T-helper 17 cell (primary cell): Measurements from ENCODE around the gene NDUFB11. TPM values are rescaled to one million over a fixed set of nuclear protein-coding genes. Genes with fewer than 3 reads are reported as not detected.
"Not testable (repeated sequence)": the region's sequence is repeated elsewhere in the genome, so short reads cannot be mapped to it uniquely, and the experiment has no call there.

Experiments used
- ATAC-seq: fragments of 150-1000 bp; cut with Tn5 transposase; 2 replicates; pipeline ENCODE4 v1.10.0; 2021; ENCODE audit warnings: mild to moderate bottlenecking, moderate library complexity
- DNase-seq, 3 donors: peaks; one replicate each; pipeline versions ENCODE4 v3.0.0 to v3.0.0-alpha.2; 2020 to 2021
- H3K9me3 ChIP-seq: one replicate; pipeline ENCODE4 v1.7.0; 2013; ENCODE audit warnings: low read length, mild to moderate bottlenecking; ENCODE audit not compliant: control insufficient read depth, poor library complexity, severe bottlenecking
- H3K27ac Mint-ChIP-seq: one replicate; pipeline ENCODE4 v1.8.0; 2022; ENCODE audit warnings: mild to moderate bottlenecking, moderate library complexity, mixed read lengths
- H3K27me3 Mint-ChIP-seq: one replicate; pipeline ENCODE4 v1.8.0; 2022; ENCODE audit warnings: mixed read lengths
- H3K36me3 Mint-ChIP-seq: one replicate; pipeline ENCODE4 v1.8.0; 2022; ENCODE audit warnings: low read depth, mixed read lengths
- H3K4me1 Mint-ChIP-seq: one replicate; pipeline ENCODE4 v1.8.0; 2022; ENCODE audit warnings: mild to moderate bottlenecking, mixed read lengths
- H3K4me3 Mint-ChIP-seq: one replicate; pipeline ENCODE4 v1.8.0; 2022; ENCODE audit warnings: mild to moderate bottlenecking, moderate library complexity, mixed read lengths
- total RNA-seq, 4 donors: library from RNA in 2 of 4; stranded (reverse) in 2 of 4; gene quantifications; one replicate each; pipeline ENCODE4 v1.2.3 and lab custom pipeline; 2022 to 2026

NDUFB11 gene
- total RNA-seq, 2 donors from 2014 or later, result 55.4 to 55.6 TPM

DNA sequence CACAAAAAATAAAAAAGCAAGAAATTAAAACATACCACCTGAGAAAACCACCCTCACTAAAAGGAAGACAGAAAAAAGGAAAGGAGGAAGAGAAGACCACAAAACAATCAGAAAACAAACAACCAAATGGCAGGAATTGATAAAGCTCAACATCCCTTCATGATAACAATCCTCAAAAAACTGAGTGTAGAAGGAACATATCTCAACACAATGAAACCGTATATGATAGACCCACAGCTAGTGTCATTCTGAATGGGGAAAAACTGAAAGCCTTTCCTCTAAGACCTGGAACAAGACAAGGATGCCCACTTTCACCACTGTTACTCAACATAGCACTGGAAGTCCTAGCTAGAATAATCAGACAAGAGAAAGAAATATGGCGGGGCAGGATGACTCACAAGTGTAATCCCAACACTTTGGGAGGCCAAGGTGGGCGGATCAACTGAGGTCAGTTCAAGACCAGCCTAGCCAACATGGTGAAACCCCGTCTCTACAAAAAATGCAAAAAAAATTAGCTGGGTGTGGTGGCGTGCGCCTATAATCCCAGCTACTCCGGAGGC, 27.9 kb downstream of the NDUFB11 start:
- not testable (repeated sequence) for H3K36me3 Mint-ChIP-seq, ATAC-seq, DNase-seq, H3K4me1 Mint-ChIP-seq, H3K9me3 ChIP-seq, H3K27ac Mint-ChIP-seq, H3K4me3 Mint-ChIP-seq, H3K27me3 Mint-ChIP-seq

DNA sequence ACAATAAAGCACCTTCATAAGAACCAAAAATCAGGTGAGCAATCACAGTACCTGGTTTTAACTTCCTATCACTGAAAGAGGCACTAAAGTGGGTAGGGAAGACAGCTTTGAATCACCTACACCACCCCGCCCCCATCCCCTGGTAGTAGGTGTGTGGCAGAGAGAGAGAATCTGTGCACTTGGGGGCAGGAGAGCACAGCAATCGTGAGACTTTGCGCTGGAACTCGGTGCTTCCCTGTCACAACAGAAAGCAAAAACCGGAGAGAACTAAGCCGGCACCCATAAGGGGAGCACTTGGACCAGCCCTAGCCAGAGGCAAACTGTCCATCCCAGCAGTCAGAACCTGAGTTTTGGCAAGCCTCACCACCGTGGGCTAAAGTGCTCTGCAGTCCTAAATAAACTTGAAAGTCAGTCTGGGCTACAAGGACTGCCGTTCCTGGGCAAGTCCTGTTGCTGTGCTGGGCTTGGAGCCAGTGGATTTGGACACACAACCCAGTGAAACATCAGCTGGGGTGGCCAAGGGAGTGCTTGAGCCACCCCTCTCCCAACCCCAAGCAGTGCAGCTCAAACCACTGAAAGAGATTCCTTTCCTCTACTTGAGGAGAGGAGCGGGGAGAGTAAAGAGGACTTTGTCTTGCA, 32.1 kb downstream of the NDUFB11 start:
- Mint-ChIP-seq H3K27me3 (no peaks in the 10 kb centered on the region), H3K4me3 (no peak overlapping the region), H3K4me1 (no peaks in the 10 kb centered on the region), H3K27ac (no peak overlapping the region), H3K36me3 (no peaks in the 10 kb centered on the region)
- H3K9me3 ChIP-seq, result no peaks in the 10 kb centered on the region
- no peak for DNase-seq
- no peak for ATAC-seq

GRCh38 chrX:47110936-47111615, 33.4 kb downstream of the NDUFB11 start:
- H3K27me3 Mint-ChIP-seq, H3K4me1 Mint-ChIP-seq, DNase-seq, H3K36me3 Mint-ChIP-seq, ATAC-seq, H3K27ac Mint-ChIP-seq, H3K4me3 Mint-ChIP-seq, H3K9me3 ChIP-seq: not testable (repeated sequence)

GRCh38 chrX:47101206-47101605, 43.3 kb downstream of the NDUFB11 start:
- H3K36me3 Mint-ChIP-seq, result no peaks in the 10 kb centered on the region
- H3K4me3 Mint-ChIP-seq, result no peak overlapping the region
- no peaks in the 10 kb centered on the region for H3K9me3 ChIP-seq
- no peak for DNase-seq
- no peak overlapping the region for H3K27ac Mint-ChIP-seq
- no peak for ATAC-seq
- peaks cover 4% of the 10 kb centered on the region for H3K27me3 Mint-ChIP-seq
- no peaks in the 10 kb centered on the region for H3K4me1 Mint-ChIP-seq

- Mint-ChIP-seq H3K4me1 (no peaks in the 10 kb centered on the region), H3K36me3 (no peaks in the 10 kb centered on the region), H3K4me3 (no peak overlapping the region), H3K27ac (no peak overlapping the region), H3K27me3 (peaks cover 4% of the 10 kb centered on the region)
- DNase-seq (no peak), ATAC-seq (no peak)
- H3K9me3 ChIP-seq, result no peaks in the 10 kb centered on the region
Measured at GRCh38 chrX:47098338-47099094, 46.0 kb downstream of the NDUFB11 start.

GRCh38 chrX:47097018-47097417, 47.5 kb downstream of the NDUFB11 start:
- no peak for DNase-seq
- H3K4me3 Mint-ChIP-seq, result no peak overlapping the region
- no peaks in the 10 kb centered on the region for H3K4me1 Mint-ChIP-seq
- peaks cover 4% of the 10 kb centered on the region for H3K27me3 Mint-ChIP-seq
- no peaks in the 10 kb centered on the region for H3K36me3 Mint-ChIP-seq
- no peaks in the 10 kb centered on the region for H3K9me3 ChIP-seq
- no peak overlapping the region for H3K27ac Mint-ChIP-seq
- no peak for ATAC-seq

- Mint-ChIP-seq H3K36me3 (no peaks in the 10 kb centered on the region), H3K4me3 (no peak overlapping the region), H3K27me3 (no peaks in the 10 kb centered on the region), H3K27ac (no peak overlapping the region), H3K4me1 (peaks cover 3% of the 10 kb centered on the region)
- H3K9me3 ChIP-seq, result no peaks in the 10 kb centered on the region
- DNase-seq (no peak), ATAC-seq (no peak)
Measured at GRCh38 chrX:47093860-47094259, 50.6 kb downstream of the NDUFB11 start.

DNA sequence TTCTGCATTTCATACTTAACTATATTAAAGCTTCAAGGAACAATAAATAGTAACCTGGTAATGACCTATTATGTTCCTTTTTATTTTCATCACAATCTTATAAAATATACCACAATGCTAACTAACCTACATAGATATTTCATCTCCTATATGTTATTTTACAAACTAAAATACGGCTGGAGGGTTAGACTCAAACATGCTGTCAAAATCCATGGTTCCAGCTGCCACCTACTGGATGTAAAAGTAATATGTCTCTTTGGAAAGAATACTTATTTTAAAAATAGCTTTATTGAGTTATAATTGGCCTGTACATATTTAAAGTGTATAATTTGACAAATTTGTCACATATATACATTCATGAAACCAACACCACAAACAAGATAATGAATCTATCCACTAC, 51.3 kb downstream of the NDUFB11 start:
- Mint-ChIP-seq H3K27ac (no peak overlapping the region), H3K36me3 (no peaks in the 10 kb centered on the region), H3K4me1 (peaks cover 3% of the 10 kb centered on the region), H3K4me3 (no peak overlapping the region), H3K27me3 (no peaks in the 10 kb centered on the region)
- no peaks in the 10 kb centered on the region for H3K9me3 ChIP-seq
- DNase-seq (no peak), ATAC-seq (no peak)

Other genes starting within 250 kb of the NDUFB11 start
- under 1 TPM; 0.32 to 0.50 TPM for gene JADE3, start 232.3 kb downstream of the NDUFB11 start, total RNA-seq
- gene RGN, start 66.3 kb downstream of the NDUFB11 start, total RNA-seq, result not detected
- gene RBM10, start 519 bp upstream of the NDUFB11 start, total RNA-seq, result 10 to 100 TPM; 33.0 to 36.5 TPM
- gene UBA1, start 49.1 kb upstream of the NDUFB11 start, total RNA-seq, result 100 to 1,000 TPM; 109 to 112 TPM
- 100 to 1,000 TPM; 123 to 145 TPM for gene CDK16, start 74.0 kb upstream of the NDUFB11 start, total RNA-seq
- gene USP11, start 88.3 kb upstream of the NDUFB11 start, total RNA-seq, result 10 to 100 TPM; 42.0 to 42.9 TPM
- under 1 TPM; 0.47 to 0.55 TPM for gene ZNF157, start 225.9 kb upstream of the NDUFB11 start, total RNA-seq